CD4-positive, alpha-beta T cell (primary cell): Measurements from ENCODE around the gene PIK3CD. TPM values are rescaled to one million over a fixed set of nuclear protein-coding genes. Genes with fewer than 3 reads are reported as not detected.

Source experiments
- ATAC-seq: fragments of 200-7000 bp; cut with Tn5 transposase; one replicate; pipeline ENCODE4 v1.10.0; 2022; ENCODE audit warnings: mild to moderate bottlenecking; ENCODE audit not compliant: poor library complexity
- CTCF ChIA-PET: fragments of 350-600 bp; sonication (Branson Sonifier 250); formaldehyde crosslinking; loops from one replicate; lab custom pipeline; 2021; ENCODE audit warnings: antibody characterized with exemption, inconsistent platforms; lab: Charles Lee
- POLR2A ChIA-PET: fragments of 350-600 bp; sonication (Branson Sonifier 250); formaldehyde crosslinking; loops from one replicate; lab custom pipeline; 2021; ENCODE audit warnings: antibody characterized with exemption, inconsistent platforms; lab: Charles Lee
- DNase-seq, 14 experiments: peaks; one replicate each; pipeline ENCODE4 v3.0.0-alpha.2; 2013 to 2020; ENCODE audit warnings: mixed read lengths in 2 of 14
- H3K27ac ChIP-seq, 2 donors: one replicate each; pipeline versions ENCODE4 v1.5.1 to v1.7.0; 2013; ENCODE audit warnings: low read length in 2 of 2, low read depth in 1 of 2, mild to moderate bottlenecking in 1 of 2
- H3K27me3 ChIP-seq, 2 experiments: 1 replicate in 1 of 2; 2 replicates in 1 of 2; pipeline versions ENCODE4 v1.6.1 to v1.7.0; 2013; ENCODE audit warnings: low read length in 2 of 2, control low read depth in 1 of 2, mild to moderate bottlenecking in 1 of 2, moderate library complexity in 1 of 2; ENCODE audit not compliant: insufficient read depth in 2 of 2, control insufficient read depth in 1 of 2
- H3K36me3 ChIP-seq: one replicate; pipeline ENCODE4 v1.6.1; 2013; ENCODE audit warnings: low read length, control low read depth; ENCODE audit not compliant: insufficient read depth
- H3K4me1 ChIP-seq: one replicate; pipeline ENCODE4 v1.6.1; 2013; ENCODE audit warnings: low read length, control low read depth; ENCODE audit not compliant: insufficient read depth
- H3K4me3 ChIP-seq: one replicate; pipeline ENCODE4 v1.5.1; 2013; ENCODE audit warnings: mild to moderate bottlenecking, low read length, moderate library complexity
- H3K9me3 ChIP-seq, 2 experiments: 1 replicate in 1 of 2; 2 replicates in 1 of 2; pipeline versions ENCODE4 v1.6.1 to v1.7.0; 2013; ENCODE audit warnings: low read length in 2 of 2, mild to moderate bottlenecking in 2 of 2, control low read depth in 1 of 2, moderate library complexity in 1 of 2; ENCODE audit not compliant: control insufficient read depth in 1 of 2, insufficient read depth in 1 of 2
- H3K27ac Mint-ChIP-seq: one replicate; pipeline ENCODE4 v1.8.0; 2020; ENCODE audit warnings: mixed read lengths
- H3K27me3 Mint-ChIP-seq: one replicate; pipeline ENCODE4 v1.8.0; 2021; ENCODE audit warnings: mixed read lengths
- H3K36me3 Mint-ChIP-seq: one replicate; pipeline ENCODE4 v1.8.0; 2021; ENCODE audit warnings: low read depth, mixed read lengths
- H3K4me1 Mint-ChIP-seq: one replicate; pipeline ENCODE4 v1.8.0; 2021; ENCODE audit warnings: low read depth, mixed read lengths
- H3K4me3 Mint-ChIP-seq: one replicate; pipeline ENCODE4 v1.8.0; 2020; ENCODE audit warnings: mild to moderate bottlenecking, mixed read lengths
- H3K9me3 Mint-ChIP-seq: one replicate; pipeline ENCODE4 v1.8.0; 2020; ENCODE audit warnings: mixed read lengths
- CTCF ChIP-seq: fragments of 200-600 bp; IDR thresholded peaks from one replicate; pipeline ENCODE4 v1.8.0; 2022; ENCODE audit warnings: antibody characterized with exemption, mild to moderate bottlenecking
- intact Hi-C, 2 experiments: fragments of 100-400 bp; cut with DNase I in 1 of 2; cut with micrococcal nuclease in 1 of 2; formaldehyde crosslinking; loops; one replicate each; pipeline versions ENCODE4 v1.15.1 to v1.9.0; 2023 to 2025; cut with DNase I, micrococcal nuclease
- total RNA-seq, 174 experiments: library from RNA in 2 of 174; stranded (reverse) in 2 of 174; gene quantifications; one replicate each; pipeline ENCODE4 v1.2.3 and lab custom pipeline; 2021 to 2026

PIK3CD gene
- total RNA-seq, 2 experiments from 2014 or later: 202 to 213 TPM

GRCh38 chr1:9732123-9732971, 80.8 kb downstream of the PIK3CD start:
- POLR2A ChIA-PET: interaction anchor here (1.4 to 1.6 kb wide), 5 partner anchors 10 to 103 kb away, joined by 3 to 9 read pairs (median 3); no protein-coding TSS in a partner anchor
- Histone ChIP-seq H3K4me3 (no peak overlapping the region), H3K27ac (no peak overlapping the region), H3K4me1 (peaks cover 59% of the 10 kb centered on the region), H3K9me3 (peaks cover 0 to 7% of the 10 kb centered on the region in 2 experiments), H3K36me3 (peaks cover 86% of the 10 kb centered on the region), H3K27me3 (no peaks in the 10 kb centered on the region)
- H3K36me3 Mint-ChIP-seq: peaks cover 90% of the 10 kb centered on the region
- H3K4me1 Mint-ChIP-seq: peaks cover 65% of the 10 kb centered on the region
- DNase-seq (no peak), ATAC-seq (no peak)
- CTCF ChIA-PET: interaction anchor here (1.3 kb wide), 1 partner anchor 11 kb away, joined by 4 read pairs; no protein-coding TSS in a partner anchor
- intact Hi-C loops: no loop called here
- TF ChIP-seq CTCF: no peak
- no peaks in the 10 kb centered on the region for H3K9me3 Mint-ChIP-seq
- no peak overlapping the region for H3K4me3 Mint-ChIP-seq
- H3K27me3 Mint-ChIP-seq: no peaks in the 10 kb centered on the region
- peak overlapping the region; percentile 89 for H3K27ac Mint-ChIP-seq

- Histone ChIP-seq H3K27ac (no peak overlapping the region), H3K9me3 (peaks cover 0 to 7% of the 10 kb centered on the region in 2 experiments), H3K4me3 (no peak overlapping the region), H3K36me3 (peaks cover 91% of the 10 kb centered on the region), H3K27me3 (no peaks in the 10 kb centered on the region), H3K4me1 (peaks cover 55% of the 10 kb centered on the region)
- peaks cover 64% of the 10 kb centered on the region for H3K4me1 Mint-ChIP-seq
- H3K27me3 Mint-ChIP-seq: no peaks in the 10 kb centered on the region
- H3K27ac Mint-ChIP-seq: peak overlapping the region; percentile 89
- ChIA-PET CTCF (no interaction called here), POLR2A (interaction anchor here (1.0 to 1.6 kb wide), 4 partner anchors 11 to 104 kb away, joined by 3 to 4 read pairs (median 4); no protein-coding TSS in a partner anchor)
- no peaks in the 10 kb centered on the region for H3K9me3 Mint-ChIP-seq
- ATAC-seq (no peak), DNase-seq (no peak)
- H3K4me3 Mint-ChIP-seq: no peak overlapping the region
- peaks cover 90% of the 10 kb centered on the region for H3K36me3 Mint-ChIP-seq
- no peak for TF ChIP-seq CTCF
- intact Hi-C loops: no loop called here
These were observed 81.7 kb downstream of the PIK3CD start for GRCh38 chr1:9733160-9733789.

- Histone ChIP-seq H3K27ac (no peak overlapping the region), H3K4me3 (no peak overlapping the region), H3K36me3 (peaks cover 85% of the 10 kb centered on the region), H3K9me3 (peaks cover 0 to 7% of the 10 kb centered on the region in 2 experiments), H3K27me3 (no peaks in the 10 kb centered on the region), H3K4me1 (peaks cover 30% of the 10 kb centered on the region)
- Mint-ChIP-seq H3K27me3 (no peaks in the 10 kb centered on the region), H3K9me3 (no peaks in the 10 kb centered on the region), H3K27ac (peak overlapping the region; percentile 9), H3K4me3 (no peak overlapping the region), H3K4me1 (peaks cover 45% of the 10 kb centered on the region), H3K36me3 (peaks cover 92% of the 10 kb centered on the region)
- no peak for TF ChIP-seq CTCF
- CTCF ChIA-PET: no interaction called here
- DNase-seq (no peak), ATAC-seq (no peak)
- POLR2A ChIA-PET: interaction anchor here (1.2 to 2.1 kb wide), 2 partner anchors 18 to 84 kb away, joined by 3 to 7 read pairs; partner anchors contain the start of gene PIK3CD
- intact Hi-C loops: no loop called here
These were observed 84.3 kb downstream of the PIK3CD start for GRCh38 chr1:9735800-9736199.
